CD4-positive, alpha-beta T cell (primary cell): ENCODE data around the gene SYT14. TPM values are rescaled to one million over a fixed set of nuclear protein-coding genes. Genes with fewer than 3 reads are reported as not detected.

Experiments
- ATAC-seq: fragments of 200-7000 bp; cut with Tn5 transposase; one replicate; pipeline ENCODE4 v1.10.0; 2022; ENCODE audit warnings: mild to moderate bottlenecking; ENCODE audit not compliant: poor library complexity
- CTCF ChIA-PET: fragments of 350-600 bp; sonication (Branson Sonifier 250); formaldehyde crosslinking; loops from one replicate; lab custom pipeline; 2021; ENCODE audit warnings: antibody characterized with exemption, inconsistent platforms; lab: Charles Lee
- POLR2A ChIA-PET: fragments of 350-600 bp; sonication (Branson Sonifier 250); formaldehyde crosslinking; loops from one replicate; lab custom pipeline; 2021; ENCODE audit warnings: antibody characterized with exemption, inconsistent platforms; lab: Charles Lee
- DNase-seq, 14 experiments: peaks; one replicate each; pipeline ENCODE4 v3.0.0-alpha.2; 2013 to 2020; ENCODE audit warnings: mixed read lengths in 2 of 14
- H3K27ac ChIP-seq, 2 donors: one replicate each; pipeline versions ENCODE4 v1.5.1 to v1.7.0; 2013; ENCODE audit warnings: low read length in 2 of 2, low read depth in 1 of 2, mild to moderate bottlenecking in 1 of 2
- H3K27me3 ChIP-seq, 2 experiments: 1 replicate in 1 of 2; 2 replicates in 1 of 2; pipeline versions ENCODE4 v1.6.1 to v1.7.0; 2013; ENCODE audit warnings: low read length in 2 of 2, control low read depth in 1 of 2, mild to moderate bottlenecking in 1 of 2, moderate library complexity in 1 of 2; ENCODE audit not compliant: insufficient read depth in 2 of 2, control insufficient read depth in 1 of 2
- H3K36me3 ChIP-seq: one replicate; pipeline ENCODE4 v1.6.1; 2013; ENCODE audit warnings: low read length, control low read depth; ENCODE audit not compliant: insufficient read depth
- H3K4me1 ChIP-seq: one replicate; pipeline ENCODE4 v1.6.1; 2013; ENCODE audit warnings: low read length, control low read depth; ENCODE audit not compliant: insufficient read depth
- H3K4me3 ChIP-seq: one replicate; pipeline ENCODE4 v1.5.1; 2013; ENCODE audit warnings: mild to moderate bottlenecking, low read length, moderate library complexity
- H3K9me3 ChIP-seq, 2 experiments: 1 replicate in 1 of 2; 2 replicates in 1 of 2; pipeline versions ENCODE4 v1.6.1 to v1.7.0; 2013; ENCODE audit warnings: low read length in 2 of 2, mild to moderate bottlenecking in 2 of 2, control low read depth in 1 of 2, moderate library complexity in 1 of 2; ENCODE audit not compliant: control insufficient read depth in 1 of 2, insufficient read depth in 1 of 2
- H3K27ac Mint-ChIP-seq: one replicate; pipeline ENCODE4 v1.8.0; 2020; ENCODE audit warnings: mixed read lengths
- H3K27me3 Mint-ChIP-seq: one replicate; pipeline ENCODE4 v1.8.0; 2021; ENCODE audit warnings: mixed read lengths
- H3K36me3 Mint-ChIP-seq: one replicate; pipeline ENCODE4 v1.8.0; 2021; ENCODE audit warnings: low read depth, mixed read lengths
- H3K4me1 Mint-ChIP-seq: one replicate; pipeline ENCODE4 v1.8.0; 2021; ENCODE audit warnings: low read depth, mixed read lengths
- H3K4me3 Mint-ChIP-seq: one replicate; pipeline ENCODE4 v1.8.0; 2020; ENCODE audit warnings: mild to moderate bottlenecking, mixed read lengths
- H3K9me3 Mint-ChIP-seq: one replicate; pipeline ENCODE4 v1.8.0; 2020; ENCODE audit warnings: mixed read lengths
- CTCF ChIP-seq: fragments of 200-600 bp; IDR thresholded peaks from one replicate; pipeline ENCODE4 v1.8.0; 2022; ENCODE audit warnings: antibody characterized with exemption, mild to moderate bottlenecking
- intact Hi-C, 2 experiments: fragments of 100-400 bp; cut with DNase I in 1 of 2; cut with micrococcal nuclease in 1 of 2; formaldehyde crosslinking; loops; one replicate each; pipeline versions ENCODE4 v1.15.1 to v1.9.0; 2023 to 2025; cut with DNase I, micrococcal nuclease
- total RNA-seq, 174 experiments: library from RNA in 2 of 174; stranded (reverse) in 2 of 174; gene quantifications; one replicate each; pipeline ENCODE4 v1.2.3 and lab custom pipeline; 2021 to 2026

Gene SYT14
- total RNA-seq, 2 experiments from 2014 or later, result not detected

- intact Hi-C loops, result no loop called here
- H3K4me3 Mint-ChIP-seq, result no peak overlapping the region
- ChIA-PET POLR2A (no interaction called here), CTCF (no interaction called here)
- Histone ChIP-seq H3K27ac (no peak overlapping the region), H3K4me1 (no peaks in the 10 kb centered on the region), H3K9me3 (peaks cover 0 to 3% of the 10 kb centered on the region in 2 experiments), H3K36me3 (no peaks in the 10 kb centered on the region), H3K27me3 (peaks cover 0 to 2% of the 10 kb centered on the region in 2 experiments), H3K4me3 (no peak overlapping the region)
- H3K27ac Mint-ChIP-seq, result no peak overlapping the region
- peaks cover 22% of the 10 kb centered on the region for H3K27me3 Mint-ChIP-seq
- no peaks in the 10 kb centered on the region for H3K36me3 Mint-ChIP-seq
- ATAC-seq, result no peak
- no peak for DNase-seq
- no peak for TF ChIP-seq CTCF
- H3K9me3 Mint-ChIP-seq, result no peaks in the 10 kb centered on the region
- peaks cover 4% of the 10 kb centered on the region for H3K4me1 Mint-ChIP-seq
These were observed 47.2 kb upstream of the SYT14 start for GRCh38 chr1:209890641-209891330.

- ATAC-seq (no peak), DNase-seq (no peak)
- TF ChIP-seq CTCF, result no peak
- Histone ChIP-seq H3K36me3 (no peaks in the 10 kb centered on the region), H3K9me3 (peaks cover 0 to 3% of the 10 kb centered on the region in 2 experiments), H3K27ac (no peak overlapping the region), H3K4me3 (no peak overlapping the region), H3K27me3 (no peaks in the 10 kb centered on the region), H3K4me1 (no peaks in the 10 kb centered on the region)
- Mint-ChIP-seq H3K27me3 (peaks cover 19% of the 10 kb centered on the region), H3K27ac (no peak overlapping the region), H3K4me3 (no peak overlapping the region), H3K9me3 (no peaks in the 10 kb centered on the region), H3K4me1 (peaks cover 12% of the 10 kb centered on the region), H3K36me3 (no peaks in the 10 kb centered on the region)
- POLR2A ChIA-PET, result no interaction called here
- CTCF ChIA-PET, result no interaction called here
- intact Hi-C loops, result no loop called here
These were observed 44.3 kb upstream of the SYT14 start for GRCh38 chr1:209893751-209894150.

- no peak overlapping the region for H3K27ac Mint-ChIP-seq
- peaks cover 13% of the 10 kb centered on the region for H3K27me3 Mint-ChIP-seq
- H3K4me3 Mint-ChIP-seq, result no peak overlapping the region
- intact Hi-C loops, result no loop called here
- H3K9me3 ChIP-seq, result no peaks in the 10 kb centered on the region
- no peak for TF ChIP-seq CTCF
- peaks cover 12% of the 10 kb centered on the region for H3K4me1 Mint-ChIP-seq
- H3K27me3 ChIP-seq, result no peaks in the 10 kb centered on the region
- no peak overlapping the region for H3K27ac ChIP-seq
- ATAC-seq (no peak), DNase-seq (peak in 1 of 14 experiments; percentile 15)
- ChIA-PET POLR2A (no interaction called here), CTCF (no interaction called here)
- no peaks in the 10 kb centered on the region for H3K9me3 Mint-ChIP-seq
- H3K4me1 ChIP-seq, result no peaks in the 10 kb centered on the region
- H3K36me3 Mint-ChIP-seq, result no peaks in the 10 kb centered on the region
- no peaks in the 10 kb centered on the region for H3K36me3 ChIP-seq
- no peak overlapping the region for H3K4me3 ChIP-seq
These were observed 42.3 kb upstream of the SYT14 start for GRCh38 chr1:209895709-209896108.
